ENCODE results near the gene ADAD2. TPM values are rescaled to one million over a fixed set of nuclear protein-coding genes. Genes with fewer than 3 reads are reported as not detected.

ADAD2 gene
- total and polyA plus RNA-seq, 10 of the 15 experiments (the other 5 are each of a cell fraction or from before 2014, with no cell fraction given) = 0.44 to 0.68 (median 0.51) TPM; not detected in 7

- Histone ChIP-seq H3K27ac (ENCODE audit: control insufficient read depth, insufficient read depth) (no peak overlapping the region), H3K36me3 (ENCODE audit: control insufficient read depth in 2 of 2, insufficient read depth in 2 of 2, low read length in 1 of 2) (no peaks in the 10 kb centered on the region), H4K20me1 (ENCODE audit: control insufficient read depth, insufficient read depth) (no peaks in the 10 kb centered on the region), H3K4me2 (ENCODE audit: control insufficient read depth, insufficient read depth) (no peak overlapping the region), H3K4me1 (ENCODE audit: control insufficient read depth, insufficient read depth, low read length) (no peaks in the 10 kb centered on the region), H3K4me3 (no peak overlapping the region), H2AFZ (ENCODE audit: control insufficient read depth, low read depth, low read length) (no peak overlapping the region), H3K9me3 (replicated peaks; ENCODE audit: control insufficient read depth, insufficient read depth, low read length) (no peaks in the 10 kb centered on the region; the same call in 2 of the 3 replicates), H3K27me3 (replicated peaks in 1 of 2; ENCODE audit: control insufficient read depth in 2 of 2, insufficient read depth in 2 of 2, low read length in 1 of 2) (peaks cover 0 to 2% of the 10 kb centered on the region in 2 experiments; a peak in 2 of 4 replicates), H3K79me2 (ENCODE audit: control insufficient read depth, insufficient read depth, low read length) (no peaks in the 10 kb centered on the region), H3K9ac (ENCODE audit: control insufficient read depth, insufficient read depth, low read length) (no peak overlapping the region)
- ATAC-seq = no peak
- FAIRE-seq = no peak
- intact Hi-C loops (cut with micrococcal nuclease; ENCODE audit: unreplicated experiment) (no loop called here), in situ Hi-C loops (cut with MboI) (no loop called here)
- BruUV-seq (replicated peaks) = no TSS peak
- POLR2A ChIA-PET = interaction anchor here (0.6 kb wide), 1 partner anchor 984 kb away, joined by 3 read pairs; no protein-coding TSS in a partner anchor
- DNase-seq (ENCODE audit: low read depth, low spot score) = no peak
- 14% methylated on average over 9 of the region's 9 CpGs for WGBS (ENCODE audit: insufficient coverage, insufficient replicate concordance, low lambda C conversion rate, missing lambda C conversion rate)
- RAD21 ChIA-PET (ENCODE audit: unreplicated experiment) = no interaction called here
- CTCF ChIA-PET = interaction anchor here (0.7 kb wide), 1 partner anchor 9 kb away, joined by 3 read pairs; no protein-coding TSS in a partner anchor
- SMC1A ChIA-PET (ENCODE audit: uncharacterized antibody, unreplicated experiment) = no interaction called here
- TF ChIP-seq PAX5 (IDR thresholded peaks at IDR 0.05; ENCODE audit: borderline replicate concordance, low read depth, low read length) (no peak), MLLT1 (IDR thresholded peaks at IDR 0.05) (no peak), KDM1A (IDR thresholded peaks at IDR 0.05; ENCODE audit: borderline replicate concordance) (no peak), SP1 (IDR thresholded peaks at IDR 0.05; ENCODE audit: low read depth, low read length) (no peak), ZSCAN29 (IDR thresholded peaks at IDR 0.05) (no peak), E2F4 (IDR thresholded peaks at IDR 0.05; ENCODE audit: low read depth, low read length) (no peak), LARP7 (IDR thresholded peaks at IDR 0.05) (no peak), MYB (IDR thresholded peaks at IDR 0.05; ENCODE audit: borderline replicate concordance, low read depth, low read length) (no peak), USF1 (IDR thresholded peaks at IDR 0.05; ENCODE audit: borderline replicate concordance, extremely low read length, insufficient read depth, low read depth, low read length) (no peak), KAT2A (conservative IDR thresholded peaks at IDR 0.05; ENCODE audit: control insufficient read depth, low read depth, low read length) (no peak), SMC3 (IDR thresholded peaks at IDR 0.05; ENCODE audit: borderline replicate concordance, low read length) (no peak), SREBF2 (IDR thresholded peaks at IDR 0.05; ENCODE audit: low read length) (no peak), NFYA (IDR thresholded peaks at IDR 0.05; ENCODE audit: borderline replicate concordance, low read depth, low read length) (no peak), ZNF24 (IDR thresholded peaks at IDR 0.05) (no peak)
Measured at GRCh38 chr16:84242839-84243238, 51.9 kb downstream of the ADAD2 start.

All from GM12878 (cell line).